NCI-H1694 treated with DMSO at 0.1 percent for 48 hours (cell line): ENCODE measurements around the gene KRT32.

ENCODE experiments used
- DNase-seq: peaks from one replicate; lab custom pipeline; 2025; lab: John Stamatoyannopoulos, UW

KRT32 gene

DNA sequence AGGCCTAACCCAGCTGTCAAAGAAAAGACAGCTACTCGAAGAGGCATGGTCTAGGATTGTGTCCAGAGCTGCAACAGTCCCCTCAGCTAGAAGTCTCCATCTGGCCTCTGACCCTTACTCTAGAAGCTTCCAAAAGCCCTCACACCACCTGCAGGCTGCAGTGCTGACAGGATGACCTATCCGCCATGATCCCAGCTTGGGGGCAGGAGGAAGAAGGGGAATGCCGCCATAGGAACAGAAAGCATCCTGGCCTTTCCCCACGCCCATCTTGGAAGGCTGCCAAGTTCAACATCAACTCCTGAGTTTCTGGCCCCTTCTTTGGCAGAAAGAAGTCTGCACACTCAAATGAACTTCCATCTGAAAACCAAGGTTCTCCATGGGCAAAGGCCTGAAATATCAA, 25.6 kb upstream of the KRT32 start:
- no peak for DNase-seq

DNA sequence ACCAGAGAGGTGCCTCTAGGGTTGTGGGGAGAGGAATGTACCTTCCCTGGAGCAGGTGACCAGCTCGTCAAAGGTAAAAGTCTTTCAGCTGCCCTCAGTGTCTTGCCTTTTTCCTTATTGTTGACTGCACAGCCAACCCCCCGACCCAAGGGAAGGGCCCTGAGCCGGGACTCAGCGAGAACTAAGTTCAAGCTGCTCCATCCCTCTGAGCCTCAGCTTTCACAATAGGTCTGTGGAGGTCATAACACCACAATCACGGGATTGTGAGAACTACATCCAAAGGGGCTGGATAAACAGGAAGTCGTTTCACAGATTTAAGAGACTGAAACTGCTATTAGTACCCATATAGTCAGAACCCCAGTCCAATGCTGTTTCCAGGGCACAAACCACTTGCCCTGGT, 25.2 kb upstream of the KRT32 start:
- DNase-seq: no peak

DNA sequence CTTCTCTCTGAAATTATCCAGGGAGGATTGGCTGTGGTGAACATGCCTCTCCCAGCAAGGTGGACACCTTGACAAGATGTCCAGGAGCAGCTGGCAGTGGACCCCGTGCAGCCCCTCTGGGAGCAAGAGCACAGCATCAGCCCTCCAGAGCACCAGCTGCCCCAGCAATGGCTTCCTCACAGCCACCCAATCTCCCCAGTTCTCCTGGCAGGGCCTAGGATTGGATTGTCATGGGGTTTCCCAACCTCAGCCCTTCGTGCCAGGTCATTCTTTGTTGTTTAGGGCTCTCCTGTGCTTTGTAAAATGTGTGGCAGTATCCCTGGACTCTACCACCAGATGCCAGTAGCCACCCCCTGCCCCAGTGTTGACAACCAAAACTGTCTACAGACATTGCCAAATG, 24.3 kb upstream of the KRT32 start:
- no peak for DNase-seq

DNA sequence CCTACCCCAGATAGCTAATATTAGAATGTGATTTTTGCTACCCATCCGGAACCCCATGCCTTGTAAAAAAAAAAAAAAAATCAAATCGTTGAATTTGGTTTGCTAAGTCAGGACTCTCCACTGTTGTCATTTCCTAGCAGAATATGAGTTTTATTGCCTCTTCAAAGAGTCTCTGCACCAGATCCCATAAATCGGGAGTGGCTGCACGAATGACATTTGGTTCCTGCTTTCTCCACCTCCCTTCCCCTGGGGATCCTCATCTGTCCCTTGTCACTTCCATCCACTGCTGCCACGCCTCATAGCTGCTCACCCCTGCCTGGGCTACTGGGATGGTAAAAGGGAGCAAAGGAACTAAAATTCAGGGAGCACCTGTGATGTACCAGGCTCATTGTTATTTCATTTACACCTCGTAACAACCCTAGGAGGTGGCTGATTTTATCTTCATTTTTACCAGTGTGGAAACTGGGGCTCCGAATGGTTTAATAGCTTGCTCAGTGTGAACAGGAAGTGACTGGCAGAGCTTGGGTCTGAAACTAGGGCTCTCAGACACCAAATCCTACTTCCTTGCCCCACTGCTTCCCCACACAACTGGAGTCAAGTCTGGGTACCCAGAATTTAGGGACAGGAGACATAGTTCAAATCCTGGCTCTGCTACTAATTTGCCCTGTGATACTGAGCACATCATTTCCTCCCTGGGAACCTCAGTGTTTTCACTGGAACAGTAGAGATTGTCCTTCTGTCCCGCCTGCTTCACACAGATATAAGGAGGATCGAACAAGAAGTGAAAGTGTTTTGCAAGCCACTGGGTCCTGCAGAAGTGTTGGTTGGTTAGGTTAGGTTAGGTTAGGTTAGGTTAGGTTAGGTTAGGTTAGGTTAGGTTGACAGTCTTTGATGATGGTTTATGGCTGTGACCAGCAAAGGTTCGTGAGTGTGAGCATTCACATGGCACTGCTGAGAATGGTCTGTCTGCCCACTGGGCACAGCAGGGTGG, 23.1 kb upstream of the KRT32 start:
- DNase-seq: no peak

DNA sequence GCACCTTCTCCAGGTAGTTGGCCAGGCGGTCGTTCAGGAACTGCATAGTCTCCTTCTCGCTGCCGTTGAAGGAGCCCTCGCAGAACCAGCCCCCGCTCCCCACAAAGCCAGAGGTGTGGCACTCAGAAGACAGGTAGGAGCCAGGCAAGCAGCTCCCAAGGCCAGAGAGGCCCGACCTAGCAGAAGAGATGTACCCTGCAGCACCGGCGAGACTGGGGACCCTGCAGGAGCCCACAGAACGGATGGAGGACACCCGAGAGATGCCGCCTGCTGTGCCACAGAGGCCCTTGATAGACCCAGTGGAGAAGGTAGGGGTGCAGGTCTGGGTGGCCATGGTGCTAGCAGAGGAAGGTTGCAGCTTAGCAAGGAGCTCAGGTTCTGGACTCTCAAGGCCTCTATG, 22.3 kb upstream of the KRT32 start, which contains the start of gene KRT36:
TSS of gene KRT36 (minus strand) at position 380 of the 400 bp plus-strand sequence. CDS start at position 334, 46 bp downstream.
- DNase-seq: no peak

DNA sequence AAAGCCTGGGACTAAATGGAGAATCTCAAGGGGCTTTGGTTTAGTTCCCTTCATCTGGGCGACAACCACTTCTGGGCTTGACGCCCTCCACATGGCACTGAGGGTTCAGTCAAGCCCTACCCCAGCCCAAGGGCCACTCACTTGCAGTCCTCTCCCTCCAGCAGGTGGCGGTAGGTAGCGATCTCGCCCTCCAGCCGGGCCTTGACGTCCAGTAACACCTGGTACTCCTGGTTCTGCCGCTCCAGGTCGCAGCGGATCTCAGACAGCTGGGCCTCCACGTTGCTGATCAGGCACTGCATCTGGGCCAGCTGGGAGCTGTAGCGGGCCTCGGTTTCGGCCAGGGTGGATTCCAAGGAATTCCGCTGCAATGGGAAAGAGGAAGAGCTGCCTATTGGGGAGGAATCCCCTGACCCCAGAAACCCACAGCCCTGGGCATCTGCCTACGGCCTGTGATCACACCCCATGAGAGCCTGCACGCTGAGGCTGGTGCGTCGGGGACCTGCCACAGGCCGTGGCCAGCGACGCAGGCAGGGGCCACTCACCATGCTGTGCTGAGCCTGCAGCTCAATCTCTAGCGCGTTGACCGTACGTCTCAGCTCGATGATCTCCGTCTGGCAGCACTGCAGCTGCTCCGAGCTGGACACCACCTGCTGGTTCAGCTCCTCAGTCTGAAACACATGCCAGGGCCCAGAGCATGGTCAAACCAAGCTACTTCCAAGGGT, 19.8 kb upstream of the KRT32 start:
- no peak for DNase-seq

DNA sequence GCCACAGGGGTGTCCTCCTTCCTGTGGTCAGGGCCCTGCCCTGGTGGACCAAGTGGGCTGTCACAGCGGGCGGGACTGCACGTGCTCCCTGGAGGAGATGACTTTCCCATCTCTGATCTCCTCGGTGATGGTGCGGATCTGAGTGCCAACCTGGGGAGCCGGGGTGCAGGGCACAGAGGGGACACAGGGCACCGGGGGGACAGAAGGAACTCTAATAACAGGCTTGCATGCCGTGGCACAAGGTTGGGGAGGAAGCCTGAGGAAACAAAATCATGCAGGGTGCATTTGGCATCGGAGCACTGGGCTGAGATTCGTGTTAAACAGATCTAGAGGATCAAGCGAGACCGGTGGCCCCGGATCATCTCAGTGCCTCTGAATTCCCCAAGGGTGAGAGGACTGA, 19.1 kb upstream of the KRT32 start:
- DNase-seq: no peak

DNA sequence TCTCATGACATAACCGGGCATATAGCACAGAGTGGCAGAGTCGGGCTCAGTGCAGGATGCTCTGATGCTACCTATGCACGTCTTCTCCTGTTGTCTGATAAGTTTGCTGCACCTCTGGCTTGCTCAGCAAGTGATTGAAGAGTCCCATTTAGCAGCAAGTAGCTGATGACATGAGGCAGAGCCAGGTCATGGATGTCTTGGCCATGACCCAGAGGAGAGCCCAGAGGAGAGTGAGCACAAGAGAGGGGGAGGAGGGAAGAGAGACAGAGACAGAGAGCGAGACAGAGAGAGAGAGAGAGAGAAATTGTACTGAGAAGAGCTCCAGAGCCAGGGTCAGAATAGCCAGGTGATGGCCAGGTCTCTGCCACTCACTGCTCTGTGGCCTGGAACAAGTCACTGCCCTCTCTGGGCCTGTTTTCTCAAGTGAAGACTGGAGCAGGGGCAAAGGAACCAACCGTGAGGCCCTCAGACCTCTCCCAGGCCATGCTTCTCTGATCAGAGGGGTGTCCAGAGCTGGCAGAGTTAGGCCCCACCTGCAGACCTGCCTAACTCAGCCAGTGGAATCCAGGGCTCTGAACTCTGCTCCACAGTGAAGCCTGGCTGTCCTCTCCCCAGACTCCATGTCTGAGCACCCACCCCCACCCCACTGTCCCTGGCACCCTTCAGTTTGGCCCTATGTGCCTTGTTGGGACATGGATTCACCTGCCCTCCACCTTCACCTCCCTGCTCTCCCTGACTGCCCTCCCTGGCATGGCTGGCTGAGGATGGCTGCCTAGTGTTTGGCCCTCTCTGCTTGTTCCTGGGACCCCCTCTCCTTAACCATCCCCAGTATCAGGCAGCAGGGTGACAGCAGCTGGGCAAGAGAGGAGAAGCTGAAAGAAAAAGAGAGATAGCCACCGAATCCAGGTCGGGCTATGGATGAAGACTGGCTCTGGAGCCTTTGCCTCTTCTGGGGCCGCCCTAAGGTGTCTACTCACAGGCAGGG, 18.0 kb upstream of the KRT32 start:
- no peak for DNase-seq

DNA sequence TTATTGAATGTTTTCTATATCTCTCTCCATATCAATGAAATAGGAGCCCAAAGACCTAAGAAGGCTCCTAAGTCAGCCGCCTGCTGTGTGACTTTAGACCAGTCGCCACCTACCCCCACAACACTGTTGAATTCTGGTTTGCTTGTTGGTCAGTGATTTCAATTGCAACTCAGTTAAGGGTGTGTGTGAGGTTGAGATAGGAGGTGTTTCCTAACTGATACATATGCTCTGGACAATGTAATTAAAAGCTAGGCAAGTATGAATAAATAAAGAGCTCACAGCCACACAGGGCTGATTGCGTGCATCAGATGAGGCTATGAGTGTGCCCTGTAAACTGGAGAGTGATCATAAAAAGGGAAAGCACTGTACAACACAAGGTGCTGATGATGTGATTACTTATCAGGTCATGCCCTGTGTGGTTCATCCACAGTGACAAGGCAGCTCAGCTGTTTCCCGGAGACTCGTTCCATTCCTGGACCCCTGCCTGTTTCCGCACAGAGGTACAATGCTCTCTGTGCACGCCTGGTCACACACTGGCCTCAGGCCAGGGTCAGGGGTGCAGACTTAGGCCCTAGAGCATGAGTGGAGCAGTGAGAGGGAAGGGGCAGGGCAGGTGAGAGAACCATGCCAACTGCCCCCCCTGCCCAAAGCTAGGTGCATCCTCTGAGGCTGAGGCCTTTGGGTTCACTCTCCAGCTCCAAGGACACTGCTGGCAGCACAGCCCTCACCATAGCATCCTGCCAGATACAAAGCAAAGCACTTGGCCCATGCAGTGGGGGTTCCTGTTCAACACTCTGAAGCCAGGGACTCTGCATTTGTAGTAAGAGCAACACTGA, 17.0 kb upstream of the KRT32 start:
- DNase-seq: no peak

DNA sequence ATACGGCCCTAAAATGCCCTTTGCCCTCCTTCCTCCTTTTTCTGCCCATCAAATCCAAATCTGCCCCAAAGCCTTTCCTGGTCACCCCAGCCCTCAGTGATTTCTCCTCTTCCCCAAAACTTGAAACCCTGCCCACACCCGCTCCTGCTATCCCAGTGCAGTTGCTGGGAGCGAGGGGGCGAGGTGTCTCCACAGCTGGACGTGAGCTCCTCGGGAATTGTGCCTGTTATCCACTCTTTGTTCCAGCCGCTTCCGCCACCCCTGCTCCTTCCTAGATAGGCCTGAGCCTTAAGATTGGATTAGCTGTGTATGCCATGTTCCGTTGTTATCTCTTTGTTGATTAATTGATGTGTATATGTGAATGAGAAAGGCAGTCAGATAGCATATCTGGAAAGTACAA, 16.3 kb upstream of the KRT32 start:
- no peak for DNase-seq

DNA sequence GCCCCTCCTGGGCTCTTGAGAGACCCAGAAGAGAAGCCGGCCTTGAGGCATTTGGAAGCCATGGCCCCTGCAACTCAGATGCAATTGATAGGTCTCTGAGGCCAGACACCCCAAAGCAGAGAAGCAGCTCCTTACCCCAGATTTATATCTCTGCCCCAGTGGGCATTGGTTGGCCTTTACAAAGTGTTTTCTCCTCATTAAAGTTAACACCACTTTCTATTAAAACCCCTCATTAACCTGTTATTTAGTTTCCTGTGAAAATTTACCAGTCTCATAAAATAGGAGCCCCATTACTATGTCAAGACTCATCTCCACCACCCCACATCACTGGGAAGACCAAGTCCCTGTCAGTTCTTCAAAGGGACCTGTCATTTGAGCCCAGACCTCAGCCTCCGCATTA, 13.8 kb upstream of the KRT32 start, which contains the start of gene KRT35:
TSS of gene KRT35 (minus strand) at position 116 of the 400 bp plus-strand sequence. CDS start at position 62, 54 bp downstream.
- DNase-seq: no peak

DNA sequence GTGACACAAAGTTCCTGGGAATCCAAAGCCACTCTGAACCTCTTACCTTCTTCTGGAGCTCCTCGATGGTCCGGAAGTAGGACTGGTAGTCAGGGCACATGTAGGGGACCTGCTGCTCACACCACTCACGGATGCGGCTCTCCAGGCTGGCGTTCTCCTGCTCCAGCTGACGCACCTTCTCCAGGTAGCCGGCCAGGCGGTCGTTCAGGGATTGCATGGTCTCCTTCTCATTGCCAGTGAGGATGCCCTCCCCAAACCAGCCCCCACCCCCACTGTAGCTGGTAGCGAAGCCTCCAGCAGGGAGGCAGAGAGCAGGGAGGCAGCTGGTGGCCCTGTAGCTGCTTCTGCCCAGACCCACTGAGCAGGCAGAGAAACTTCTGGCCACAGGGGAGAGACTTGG, 13.4 kb upstream of the KRT32 start:
- DNase-seq: no peak

DNA sequence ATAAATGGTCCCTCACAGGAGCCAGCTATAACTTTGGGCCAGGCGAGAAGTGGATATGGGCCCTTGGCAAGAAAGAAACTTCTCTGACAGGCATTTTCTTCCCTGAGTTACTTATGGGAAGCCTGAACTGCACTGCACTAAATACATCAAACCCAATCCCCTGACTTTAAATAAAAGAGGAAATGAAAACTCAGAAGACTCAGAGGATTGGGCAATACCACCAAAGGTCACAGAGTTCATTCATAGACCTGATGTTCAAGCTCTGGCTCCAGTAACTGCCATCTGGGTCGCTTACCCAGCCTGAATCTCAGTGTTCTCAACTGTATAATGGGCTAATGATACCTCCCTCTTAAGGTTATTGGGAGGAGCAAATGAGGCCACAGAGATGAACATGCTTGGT, 12.9 kb upstream of the KRT32 start:
- no peak for DNase-seq

DNA sequence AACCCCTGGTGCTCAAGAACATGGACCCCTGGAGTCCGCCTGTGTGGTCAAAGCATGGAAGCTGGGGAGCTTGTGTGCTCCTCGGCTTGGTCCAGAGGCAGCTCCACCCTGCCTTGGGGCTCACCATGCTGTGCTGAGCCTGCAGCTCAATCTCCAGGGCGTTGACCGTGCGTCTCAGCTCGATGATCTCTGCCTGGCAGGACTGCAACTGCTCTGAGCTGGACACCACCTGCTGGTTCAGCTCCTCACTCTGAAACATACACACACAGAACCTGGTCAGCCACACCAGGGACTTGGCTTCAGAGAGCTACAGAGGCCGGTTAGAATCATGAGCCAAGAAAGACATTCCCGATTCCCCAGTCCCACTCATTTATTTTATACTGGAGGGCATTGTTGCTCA, 11.1 kb upstream of the KRT32 start:
- DNase-seq: no peak

DNA sequence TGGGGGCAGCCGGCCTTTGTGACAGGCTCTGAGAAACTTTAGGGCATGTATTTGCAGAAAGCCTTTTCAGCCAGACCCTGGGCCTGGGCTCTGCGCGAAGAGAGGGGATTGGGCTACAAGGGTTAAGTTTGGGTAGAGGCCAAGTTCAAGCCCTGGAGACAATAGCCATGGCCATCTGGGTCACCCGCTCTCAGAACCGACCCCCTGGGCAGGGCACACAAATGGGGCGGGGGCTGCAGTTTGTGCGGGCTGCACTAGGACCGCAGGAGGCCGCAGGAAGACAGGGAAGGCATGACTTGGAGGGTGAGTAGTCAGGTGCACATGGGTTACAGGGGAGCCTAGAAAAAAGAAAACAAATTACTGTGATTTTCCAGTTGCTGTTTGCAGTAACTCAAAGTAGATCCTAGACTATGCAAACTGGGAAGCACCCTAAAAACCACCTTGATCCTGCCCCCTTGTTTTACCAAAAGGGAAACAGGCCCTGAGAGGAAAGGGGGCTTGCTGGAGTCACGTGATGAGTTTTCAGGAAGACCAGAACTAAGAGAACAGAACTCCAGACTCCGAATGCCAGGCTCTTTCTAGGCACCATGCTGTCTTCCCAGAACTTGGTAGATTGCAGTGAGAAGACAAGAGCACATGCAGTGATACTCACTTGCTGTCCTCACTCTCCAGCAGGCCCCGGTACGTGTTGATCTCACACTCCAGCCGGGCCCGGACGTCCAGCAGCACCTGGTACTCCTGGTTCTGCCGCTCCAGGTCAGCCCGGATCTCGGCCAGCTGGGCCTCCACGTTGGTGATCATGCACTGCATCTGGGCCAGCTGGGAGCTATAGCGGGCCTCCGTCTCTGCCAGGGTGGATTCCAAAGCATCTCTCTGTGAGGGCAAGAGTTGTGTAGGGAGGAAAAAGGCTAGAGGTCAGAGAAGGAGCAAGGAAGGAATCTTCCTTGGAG, 10.0 kb upstream of the KRT32 start:
- DNase-seq: no peak

DNA sequence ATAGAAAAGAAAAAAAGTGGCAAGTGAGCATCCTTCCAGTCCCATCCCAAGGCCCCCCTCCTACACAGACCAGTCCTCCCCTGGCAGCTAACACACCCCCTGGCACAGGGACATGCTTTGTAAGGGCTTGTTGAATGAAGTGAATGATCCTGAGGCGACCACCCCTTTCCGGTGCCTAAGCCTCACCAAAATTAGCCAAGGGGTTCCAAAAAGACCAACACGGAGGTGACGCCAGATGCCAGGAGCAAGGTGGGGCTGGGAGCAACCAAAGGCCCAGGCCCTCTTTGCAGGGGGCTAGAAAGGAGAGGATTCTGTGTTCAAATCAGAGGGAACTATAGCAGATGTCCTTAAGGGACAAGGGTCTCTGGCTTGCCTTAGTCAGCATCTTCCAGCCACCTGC, 8.2 kb upstream of the KRT32 start:
- DNase-seq: no peak

DNA sequence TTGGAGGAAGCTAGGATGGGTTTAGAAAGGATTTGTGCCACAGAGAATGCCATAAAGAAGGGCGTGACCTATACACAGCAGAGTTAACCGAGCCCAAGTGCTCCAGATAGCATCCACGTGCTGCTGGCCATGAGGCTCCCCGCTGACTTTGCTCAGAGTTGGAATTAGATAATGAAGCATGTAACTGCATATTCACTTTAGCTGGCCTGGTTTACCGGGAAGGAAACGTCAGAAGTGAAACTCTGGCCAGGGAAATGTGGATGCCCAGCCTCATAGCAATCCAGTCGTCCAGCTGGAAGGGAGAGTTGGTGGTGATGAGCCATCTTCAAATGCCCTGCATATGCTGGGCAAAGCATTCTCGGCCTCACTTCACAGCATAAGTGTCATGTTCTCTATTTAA, 7.7 kb upstream of the KRT32 start:
- DNase-seq: no peak

DNA sequence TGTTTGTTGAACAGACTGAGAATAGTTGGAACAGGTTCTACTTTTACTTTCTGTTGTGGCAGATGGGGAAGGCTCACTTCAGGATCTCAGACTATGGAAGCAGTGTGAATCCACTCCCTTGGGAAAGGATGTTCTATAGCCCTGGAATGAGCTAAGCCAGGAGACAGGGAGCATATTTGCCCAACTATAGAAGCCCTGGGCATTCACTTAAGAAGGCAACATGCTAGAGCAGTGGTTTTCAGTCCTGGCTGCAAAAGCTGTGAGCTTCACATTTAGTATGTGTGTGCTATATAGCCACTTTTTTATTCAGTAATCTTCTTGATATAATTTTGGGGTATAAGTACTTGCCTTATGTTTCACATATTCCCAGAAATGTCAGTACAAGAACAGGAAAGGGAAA, 1.2 kb upstream of the KRT32 start:
- no peak for DNase-seq

DNA sequence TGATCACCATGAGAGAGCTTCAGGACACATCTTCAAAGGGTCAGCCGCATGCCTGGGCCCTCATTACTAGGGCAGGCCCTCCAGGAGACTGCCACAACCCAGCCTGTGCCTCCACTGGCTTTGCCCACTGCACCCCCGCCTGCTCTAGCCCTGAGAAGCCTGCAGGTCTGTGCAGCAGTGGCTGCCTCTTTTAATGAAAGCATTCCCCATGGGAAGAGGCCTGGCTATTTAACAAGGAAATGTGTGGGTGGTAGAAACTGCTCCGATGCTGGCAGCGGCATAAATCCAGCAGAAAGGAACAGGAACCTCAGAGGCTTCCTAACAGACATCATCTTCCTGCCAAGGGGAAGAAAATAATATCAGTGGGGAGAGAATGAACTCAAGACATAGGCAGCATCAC, 375 bp upstream of the KRT32 start:
- no peak for DNase-seq

DNA sequence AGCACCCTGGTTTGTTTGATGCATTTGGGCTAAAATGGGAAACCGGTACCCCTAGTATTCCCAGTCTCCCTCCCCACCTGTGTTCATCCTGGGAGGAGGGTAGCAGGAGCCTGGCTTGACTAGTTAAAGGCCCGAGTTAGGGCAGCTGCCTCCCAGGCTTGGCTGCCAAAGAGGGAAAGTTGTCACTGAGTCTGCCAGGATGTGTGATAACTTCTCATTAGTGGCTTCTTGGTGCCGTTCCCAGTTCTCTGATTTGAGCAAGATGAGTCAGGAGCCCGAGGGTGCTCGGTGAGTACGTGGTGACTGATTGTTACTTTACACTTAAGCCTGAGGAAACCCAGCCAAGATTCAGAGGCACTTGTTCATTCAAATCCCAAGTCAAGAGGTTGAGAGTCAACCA, 2.5 kb downstream of the KRT32 start:
- DNase-seq: no peak
